NCI-H748 treated with DMSO at 0.1 percent for 48 hours (cell line): ENCODE measurements around the gene NDUFS3.

Source experiments
- DNase-seq: peaks from one replicate; lab custom pipeline; 2025; lab: John Stamatoyannopoulos, UW

Gene NDUFS3

GRCh38 chr11:47591764-47592163, 12.9 kb downstream of the NDUFS3 start:
- DNase-seq, result no peak

GRCh38 chr11:47592251-47592650, 13.4 kb downstream of the NDUFS3 start:
- DNase-seq, result no peak

GRCh38 chr11:47592970-47593369, 14.1 kb downstream of the NDUFS3 start:
- no peak for DNase-seq

- no peak for DNase-seq
Observed at GRCh38 chr11:47593492-47593933, 14.6 kb downstream of the NDUFS3 start.

- no peak for DNase-seq
Observed at GRCh38 chr11:47593934-47594855, 15.3 kb downstream of the NDUFS3 start, which contains the start of gene C1QTNF4. TSS of gene C1QTNF4 (minus strand) at chr11:47594411. CDS start at chr11:47590810, 3,601 bp downstream.

- DNase-seq, result no peak
Observed at GRCh38 chr11:47595029-47595428, 16.2 kb downstream of the NDUFS3 start.

GRCh38 chr11:47595967-47596366, 17.1 kb downstream of the NDUFS3 start:
- DNase-seq, result no peak

GRCh38 chr11:47599902-47600301, 21.0 kb downstream of the NDUFS3 start:
- no peak for DNase-seq

- no peak for DNase-seq
Observed at GRCh38 chr11:47603295-47603694, 24.4 kb downstream of the NDUFS3 start.

- DNase-seq, result no peak
Observed at GRCh38 chr11:47605921-47606320, 27.0 kb downstream of the NDUFS3 start.

GRCh38 chr11:47606731-47607130, 27.9 kb downstream of the NDUFS3 start:
- DNase-seq, result no peak

- no peak for DNase-seq
Observed at GRCh38 chr11:47607380-47607779, 28.5 kb downstream of the NDUFS3 start.

GRCh38 chr11:47609675-47610074, 30.8 kb downstream of the NDUFS3 start:
- no peak for DNase-seq

GRCh38 chr11:47611348-47611794, 32.5 kb downstream of the NDUFS3 start:
- DNase-seq, result no peak

GRCh38 chr11:47615249-47615648, 36.4 kb downstream of the NDUFS3 start:
- DNase-seq, result no peak

- peak; percentile 25 for DNase-seq
Observed at GRCh38 chr11:47616726-47617416, 38.0 kb downstream of the NDUFS3 start.

GRCh38 chr11:47617417-47617809, 38.5 kb downstream of the NDUFS3 start:
- DNase-seq, result no peak

GRCh38 chr11:47620836-47621378, 42.0 kb downstream of the NDUFS3 start:
- DNase-seq, result no peak

- no peak for DNase-seq
Observed at GRCh38 chr11:47626234-47626633, 47.4 kb downstream of the NDUFS3 start.

GRCh38 chr11:47628026-47628425, 49.2 kb downstream of the NDUFS3 start:
- DNase-seq, result no peak

- DNase-seq, result no peak
Observed at GRCh38 chr11:47631473-47631872, 52.6 kb downstream of the NDUFS3 start.
